ENCODE data around the gene PID1.
A peak's percentile ranks its signal among the peaks of the same experiment; 100 is the strongest.

PID1 gene

GRCh38 chr2:229279516-229279915 lies 8.4 kb upstream of the PID1 start:
- no peak overlapping the region for H3K4me3 ChIP-seq (ENCODE audit: control insufficient read depth, low read depth, low read length)
- TF ChIP-seq CTCF (conservative IDR thresholded peaks at IDR 0.05; ENCODE audit: control insufficient read depth, insufficient read depth, low read depth, low read length) = no peak
- DNase-seq (ENCODE audit: low read depth) = no peak

GRCh38 chr2:229275506-229275905 lies 4.4 kb upstream of the PID1 start:
- no peak for TF ChIP-seq CTCF (conservative IDR thresholded peaks at IDR 0.05; ENCODE audit: control insufficient read depth, insufficient read depth, low read depth, low read length)
- DNase-seq (ENCODE audit: low read depth) = no peak
- no peak overlapping the region for H3K4me3 ChIP-seq (ENCODE audit: control insufficient read depth, low read depth, low read length)

GRCh38 chr2:229273723-229274338 lies 2.7 kb upstream of the PID1 start:
- peak; percentile 99 for TF ChIP-seq CTCF (conservative IDR thresholded peaks at IDR 0.05; ENCODE audit: control insufficient read depth, insufficient read depth, low read depth, low read length)
- H3K4me3 ChIP-seq (ENCODE audit: control insufficient read depth, low read depth, low read length) = peak overlapping the region; percentile 42
- DNase-seq (ENCODE audit: low read depth) = peak; percentile 88

- H3K4me3 ChIP-seq (ENCODE audit: control insufficient read depth, low read depth, low read length) = peak overlapping the region; percentile 42
- no peak for DNase-seq (ENCODE audit: low read depth)
- no peak for TF ChIP-seq CTCF (conservative IDR thresholded peaks at IDR 0.05; ENCODE audit: control insufficient read depth, insufficient read depth, low read depth, low read length)
Observed at GRCh38 chr2:229273006-229273722, 2.1 kb upstream of the PID1 start.

- TF ChIP-seq CTCF (conservative IDR thresholded peaks at IDR 0.05; ENCODE audit: control insufficient read depth, insufficient read depth, low read depth, low read length) = no peak
- H3K4me3 ChIP-seq (ENCODE audit: control insufficient read depth, low read depth, low read length) = peak overlapping the region; percentile 71
- no peak for DNase-seq (ENCODE audit: low read depth)
Observed at GRCh38 chr2:229269941-229270340, 1.1 kb downstream of the PID1 start.

- peak; percentile 13 for TF ChIP-seq CTCF (conservative IDR thresholded peaks at IDR 0.05; ENCODE audit: control insufficient read depth, insufficient read depth, low read depth, low read length)
- DNase-seq (ENCODE audit: low read depth) = no peak
- H3K4me3 ChIP-seq (ENCODE audit: control insufficient read depth, low read depth, low read length) = no peak overlapping the region
Observed at GRCh38 chr2:229269146-229269545, 1.9 kb downstream of the PID1 start.
